Measurements from ENCODE around the gene NTRK2.

The NTRK2 gene

GRCh38 chr9:84697509-84698114 is 28.1 kb downstream of the NTRK2 start:
- TF ChIP-seq, protein P1, sequence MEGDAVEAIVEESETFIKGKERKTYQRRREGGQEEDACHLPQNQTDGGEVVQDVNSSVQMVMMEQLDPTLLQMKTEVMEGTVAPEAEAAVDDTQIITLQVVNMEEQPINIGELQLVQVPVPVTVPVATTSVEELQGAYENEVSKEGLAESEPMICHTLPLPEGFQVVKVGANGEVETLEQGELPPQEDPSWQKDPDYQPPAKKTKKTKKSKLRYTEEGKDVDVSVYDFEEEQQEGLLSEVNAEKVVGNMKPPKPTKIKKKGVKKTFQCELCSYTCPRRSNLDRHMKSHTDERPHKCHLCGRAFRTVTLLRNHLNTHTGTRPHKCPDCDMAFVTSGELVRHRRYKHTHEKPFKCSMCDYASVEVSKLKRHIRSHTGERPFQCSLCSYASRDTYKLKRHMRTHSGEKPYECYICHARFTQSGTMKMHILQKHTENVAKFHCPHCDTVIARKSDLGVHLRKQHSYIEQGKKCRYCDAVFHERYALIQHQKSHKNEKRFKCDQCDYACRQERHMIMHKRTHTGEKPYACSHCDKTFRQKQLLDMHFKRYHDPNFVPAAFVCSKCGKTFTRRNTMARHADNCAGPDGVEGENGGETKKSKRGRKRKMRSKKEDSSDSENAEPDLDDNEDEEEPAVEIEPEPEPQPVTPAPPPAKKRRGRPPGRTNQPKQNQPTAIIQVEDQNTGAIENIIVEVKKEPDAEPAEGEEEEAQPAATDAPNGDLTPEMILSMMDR (IDR thresholded peaks at IDR 0.05; ENCODE audit: borderline replicate concordance, insufficient read depth, low read depth, low read length), result peak; percentile 88

GRCh38 chr9:84698323-84698722 is 28.8 kb downstream of the NTRK2 start:
- TF ChIP-seq, protein P1 (IDR thresholded peaks at IDR 0.05; ENCODE audit: borderline replicate concordance, insufficient read depth, low read depth, low read length), result no peak

More at GRCh38 chr9:84697509-84698114, 28.1 kb downstream of the NTRK2 start:
- H3K4me3 ChIP-seq (ENCODE audit: low read depth, low read length), result no peak overlapping the region

DNA sequence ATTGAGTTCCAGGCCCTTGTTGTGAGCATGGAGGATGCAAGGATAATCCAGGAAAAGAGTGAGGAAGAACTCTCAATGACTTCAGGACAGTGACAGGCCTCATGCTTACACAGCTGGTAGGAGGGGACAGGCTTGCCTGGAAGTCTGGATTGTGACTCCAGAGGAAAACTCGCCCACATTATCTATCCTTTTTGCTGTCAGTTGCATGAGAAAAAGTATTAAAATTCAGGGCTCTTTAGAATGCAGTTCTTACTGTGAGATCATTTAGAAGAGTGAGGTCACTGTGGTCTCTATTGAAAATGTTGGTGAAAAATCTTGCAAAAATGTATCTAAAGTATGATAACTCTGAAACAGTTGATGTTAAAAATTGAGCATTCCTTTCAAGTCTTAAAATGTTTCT is 30.5 kb downstream of the NTRK2 start:
- no peak overlapping the region for H3K4me3 ChIP-seq (ENCODE audit: low read depth, low read length)
- TF ChIP-seq, protein P1 (IDR thresholded peaks at IDR 0.05; ENCODE audit: borderline replicate concordance, insufficient read depth, low read depth, low read length), result no peak

More at GRCh38 chr9:84698323-84698722, 28.8 kb downstream of the NTRK2 start:
- H3K4me3 ChIP-seq (ENCODE audit: low read depth, low read length), result no peak overlapping the region

- no peak overlapping the region for H3K4me3 ChIP-seq (ENCODE audit: low read depth, low read length)
- TF ChIP-seq, protein P1 (IDR thresholded peaks at IDR 0.05; ENCODE audit: borderline replicate concordance, insufficient read depth, low read depth, low read length), result no peak
Observed at GRCh38 chr9:84701801-84702200, 32.3 kb downstream of the NTRK2 start.

DNA sequence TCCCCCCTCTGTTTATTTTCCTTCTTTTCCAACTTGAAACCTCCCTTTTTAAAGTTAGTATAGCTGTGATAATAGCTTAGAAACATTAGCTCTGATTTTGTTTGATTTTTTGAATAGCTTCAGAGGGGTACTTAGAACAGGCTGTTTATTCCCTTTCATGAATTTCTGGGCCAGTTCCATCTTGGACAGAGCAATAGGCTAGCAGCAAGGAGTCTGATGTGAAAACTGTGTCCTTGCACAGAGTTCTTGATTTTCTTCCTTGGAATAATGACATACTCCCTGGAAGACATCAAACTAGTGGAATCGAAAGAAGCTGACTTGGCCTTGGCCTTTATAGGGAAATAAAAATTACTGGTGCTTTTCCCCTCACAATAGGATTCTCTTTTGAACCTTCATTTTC is 32.9 kb downstream of the NTRK2 start:
- no peak overlapping the region for H3K4me3 ChIP-seq (ENCODE audit: low read depth, low read length)
- TF ChIP-seq, protein P1 (IDR thresholded peaks at IDR 0.05; ENCODE audit: borderline replicate concordance, insufficient read depth, low read depth, low read length), result no peak

GRCh38 chr9:84703793-84704192 is 34.3 kb downstream of the NTRK2 start:
- TF ChIP-seq, protein P1 (IDR thresholded peaks at IDR 0.05; ENCODE audit: borderline replicate concordance, insufficient read depth, low read depth, low read length), result no peak
- H3K4me3 ChIP-seq (ENCODE audit: low read depth, low read length), result no peak overlapping the region

- no peak overlapping the region for H3K4me3 ChIP-seq (ENCODE audit: low read depth, low read length)
- TF ChIP-seq, protein P1 (IDR thresholded peaks at IDR 0.05; ENCODE audit: borderline replicate concordance, insufficient read depth, low read depth, low read length), result no peak
Observed at GRCh38 chr9:84705128-84705527, 35.6 kb downstream of the NTRK2 start.

Data from GM12875 (cell line).